Ascending aorta (tissue), 2 donors: ENCODE data around the gene JCHAIN. TPM values are rescaled to one million over a fixed set of nuclear protein-coding genes. Genes with fewer than 3 reads are reported as not detected.
"Not testable (repeated sequence)": the region's sequence is repeated elsewhere in the genome, so short reads cannot be mapped to it uniquely, and the experiment has no call there.

ENCODE experiments used
- DNase-seq, 2 donors: peaks; one replicate each; pipeline ENCODE4 v3.0.0-alpha.2; 2019; ENCODE audit warnings: low spot score in 2 of 2
- H3K27ac ChIP-seq, 2 donors: fragments of 200-600 bp; sonication (generic); one replicate each; pipeline ENCODE4 v1.5.1; 2016 to 2017; ENCODE audit warnings: mild to moderate bottlenecking in 1 of 2
- H3K27me3 ChIP-seq: fragments of 200-600 bp; sonication (generic); one replicate; pipeline ENCODE4 v1.5.1; 2017
- H3K36me3 ChIP-seq, 2 donors: fragments of 200-600 bp; sonication (generic); one replicate each; pipeline ENCODE4 v1.5.1; 2016
- H3K4me1 ChIP-seq, 2 donors: fragments of 200-600 bp; sonication (generic); one replicate each; pipeline ENCODE4 v1.5.1; 2016 to 2017; ENCODE audit warnings: mild to moderate bottlenecking in 1 of 2
- H3K4me3 ChIP-seq, 2 donors: fragments of 200-600 bp; sonication (generic); one replicate each; pipeline ENCODE4 v1.5.1; 2016 to 2017; ENCODE audit warnings: mild to moderate bottlenecking in 1 of 2
- H3K9me3 ChIP-seq, 2 donors: fragments of 200-600 bp; sonication (generic); one replicate each; pipeline ENCODE4 v1.5.1; 2016
- intact Hi-C: fragments of 100-400 bp; cut with DNase I; formaldehyde crosslinking; loops from one replicate; pipeline ENCODE4 v1.15.1; 2023
- total RNA-seq: library from RNA; depleted of rRNA; stranded (reverse); fragments of >200 nt; gene quantifications from one replicate; pipeline ENCODE4 v1.1.0, GENCODE V29; 2016
- TF ChIP-seq, protein P1 (sequence below), 3 experiments: fragments of 200-600 bp in 2 of 3; fragments of 450-650 bp in 1 of 3; sonication (generic) in 2 of 3; IDR thresholded peaks; one replicate each; pipeline ENCODE4 v1.5.1; 2016 to 2019; ENCODE audit warnings: antibody characterized with exemption in 3 of 3, mild to moderate bottlenecking in 1 of 3, moderate library complexity in 1 of 3

JCHAIN gene
- total RNA-seq, 1 donor from 2014 or later, result 4.0 TPM

DNA sequence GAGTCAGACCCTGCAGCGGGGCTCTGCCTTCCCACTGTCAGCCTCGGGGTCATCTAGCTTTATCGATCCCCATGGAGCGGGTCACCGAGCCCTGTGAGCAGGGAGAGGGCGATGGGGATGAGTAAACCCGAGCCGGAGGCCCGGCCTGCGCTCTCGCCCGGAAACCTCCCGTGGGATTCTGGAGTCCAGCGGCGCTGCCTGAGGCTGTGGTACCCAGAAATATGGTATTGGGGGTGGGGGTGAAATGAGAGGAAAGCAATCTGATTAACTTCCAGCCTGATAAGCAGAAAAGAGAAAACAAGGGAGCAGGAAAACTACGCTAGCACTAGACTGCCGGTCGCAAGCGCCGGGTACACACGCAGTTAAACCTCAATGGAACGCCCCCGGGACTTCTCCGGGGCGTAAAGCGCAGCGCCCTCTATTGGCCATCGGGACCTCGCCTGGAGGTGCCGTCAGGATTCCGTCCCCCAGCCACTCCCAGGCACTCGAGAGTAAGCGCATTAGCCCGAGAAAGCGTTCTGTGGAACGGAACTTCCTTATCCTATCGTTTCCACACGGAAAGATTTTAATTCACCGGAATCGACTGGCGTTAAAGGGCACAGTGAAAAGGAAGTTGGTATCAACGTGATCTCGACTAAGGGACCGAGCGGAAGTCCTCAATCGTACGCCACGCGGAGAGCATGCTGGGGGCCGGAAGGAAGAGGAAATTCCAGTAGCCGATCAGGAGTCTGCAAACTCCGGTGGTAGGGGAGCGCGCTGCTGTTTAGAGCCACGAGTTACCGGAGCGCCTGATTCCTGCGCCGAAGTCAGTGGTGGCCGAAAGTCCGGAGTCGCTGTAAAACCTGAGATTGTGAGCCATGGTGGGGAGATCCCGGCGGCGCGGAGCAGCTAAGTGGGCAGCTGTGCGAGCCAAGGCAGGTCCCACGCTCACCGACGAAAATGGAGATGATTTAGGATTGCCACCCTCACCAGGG lies 21.8 kb upstream of the JCHAIN start, which contains the start of gene UTP3:
Gene UTP3, plus strand, starts transcription at position 712 of the 974 bp plus-strand sequence. Its CDS starts 146 bp downstream, at position 858.
- peaks cover 0 to 6% of the 10 kb centered on the region in 2 donors for H3K36me3 ChIP-seq
- peak within 1 kb of the TSS; percentile 81 to 98 for H3K27ac ChIP-seq
- peak within 1 kb of the TSS; percentile 86 to 88 for H3K4me3 ChIP-seq
- peaks cover 0 to 23% of the 10 kb centered on the region in 2 donors for H3K4me1 ChIP-seq
- no peaks in the 10 kb centered on the region for H3K27me3 ChIP-seq
- TF ChIP-seq, protein P1, sequence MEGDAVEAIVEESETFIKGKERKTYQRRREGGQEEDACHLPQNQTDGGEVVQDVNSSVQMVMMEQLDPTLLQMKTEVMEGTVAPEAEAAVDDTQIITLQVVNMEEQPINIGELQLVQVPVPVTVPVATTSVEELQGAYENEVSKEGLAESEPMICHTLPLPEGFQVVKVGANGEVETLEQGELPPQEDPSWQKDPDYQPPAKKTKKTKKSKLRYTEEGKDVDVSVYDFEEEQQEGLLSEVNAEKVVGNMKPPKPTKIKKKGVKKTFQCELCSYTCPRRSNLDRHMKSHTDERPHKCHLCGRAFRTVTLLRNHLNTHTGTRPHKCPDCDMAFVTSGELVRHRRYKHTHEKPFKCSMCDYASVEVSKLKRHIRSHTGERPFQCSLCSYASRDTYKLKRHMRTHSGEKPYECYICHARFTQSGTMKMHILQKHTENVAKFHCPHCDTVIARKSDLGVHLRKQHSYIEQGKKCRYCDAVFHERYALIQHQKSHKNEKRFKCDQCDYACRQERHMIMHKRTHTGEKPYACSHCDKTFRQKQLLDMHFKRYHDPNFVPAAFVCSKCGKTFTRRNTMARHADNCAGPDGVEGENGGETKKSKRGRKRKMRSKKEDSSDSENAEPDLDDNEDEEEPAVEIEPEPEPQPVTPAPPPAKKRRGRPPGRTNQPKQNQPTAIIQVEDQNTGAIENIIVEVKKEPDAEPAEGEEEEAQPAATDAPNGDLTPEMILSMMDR (IDR thresholded peaks at IDR 0.05), result peak; percentile 86 to 92 (median 90)
- intact Hi-C loops, result loop anchor here (1.0 to 10.0 kb wide), 7 partner anchors 17 to 1759 kb away; partner anchors contain the start of genes DCK, GRSF1 and MOB1B
- DNase-seq, result peak; percentile 72 to 97
- H3K9me3 ChIP-seq, result no peaks in the 10 kb centered on the region

DNA sequence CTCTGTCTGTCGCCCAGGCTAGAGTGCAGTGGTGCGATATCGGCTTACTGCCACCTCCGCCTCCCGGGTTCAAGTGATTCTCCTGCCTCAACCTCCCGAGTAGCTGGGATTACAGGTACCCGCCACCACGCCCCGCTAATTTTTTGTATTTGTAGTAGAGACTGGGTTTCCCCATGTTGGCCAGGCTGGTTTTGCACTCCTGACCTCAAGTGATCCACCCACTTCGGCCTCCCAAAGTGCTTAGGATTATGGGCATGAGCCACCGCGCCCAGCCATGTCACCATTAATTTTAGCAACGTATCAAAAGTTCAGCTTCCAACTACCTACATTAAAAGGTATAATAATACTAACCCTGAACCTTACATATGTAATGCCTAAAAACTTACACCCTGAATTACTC lies 21.1 kb upstream of the JCHAIN start:
- intact Hi-C loops, result loop anchor here (5.0 to 10.0 kb wide), 2 partner anchors 217 to 1760 kb away; partner anchors contain the start of gene MOB1B
- H3K27ac ChIP-seq, result peak overlapping the region; percentile 81 to 98
- peak overlapping the region; percentile 86 to 88 for H3K4me3 ChIP-seq
- H3K9me3 ChIP-seq, result no peaks in the 10 kb centered on the region
- no peaks in the 10 kb centered on the region for H3K27me3 ChIP-seq
- DNase-seq, result peak in 1 of 2 donors; percentile 68
- H3K4me1 ChIP-seq, result peaks cover 0 to 23% of the 10 kb centered on the region in 2 donors
- peaks cover 0 to 6% of the 10 kb centered on the region in 2 donors for H3K36me3 ChIP-seq
- TF ChIP-seq, protein P1 (IDR thresholded peaks at IDR 0.05), result no peak

DNA sequence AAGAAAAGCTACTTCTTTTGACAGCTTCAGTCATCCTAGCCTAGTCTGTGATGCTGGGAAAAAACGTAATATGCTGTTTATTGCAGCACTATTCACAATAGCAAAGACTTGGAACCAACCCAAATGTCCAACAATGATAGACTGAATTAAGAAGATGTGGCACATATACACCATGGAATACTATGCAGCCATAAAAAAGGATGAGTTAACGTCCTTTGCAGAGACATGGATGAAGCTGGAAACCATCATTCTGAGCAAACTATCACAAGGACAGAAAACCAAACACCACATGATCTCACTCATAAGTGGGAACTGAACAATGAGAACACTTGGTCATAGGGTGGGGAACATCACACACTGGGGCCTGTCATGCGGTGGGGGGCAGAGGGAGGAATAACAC lies 15.8 kb upstream of the JCHAIN start:
- not testable (repeated sequence) for H3K4me3 ChIP-seq, H3K9me3 ChIP-seq, DNase-seq, H3K27ac ChIP-seq, H3K36me3 ChIP-seq, H3K27me3 ChIP-seq, H3K4me1 ChIP-seq
- intact Hi-C loops, result loop anchor here (10.0 kb wide), 1 partner anchor 223 kb away; the partner anchor contains the start of gene MOB1B

DNA sequence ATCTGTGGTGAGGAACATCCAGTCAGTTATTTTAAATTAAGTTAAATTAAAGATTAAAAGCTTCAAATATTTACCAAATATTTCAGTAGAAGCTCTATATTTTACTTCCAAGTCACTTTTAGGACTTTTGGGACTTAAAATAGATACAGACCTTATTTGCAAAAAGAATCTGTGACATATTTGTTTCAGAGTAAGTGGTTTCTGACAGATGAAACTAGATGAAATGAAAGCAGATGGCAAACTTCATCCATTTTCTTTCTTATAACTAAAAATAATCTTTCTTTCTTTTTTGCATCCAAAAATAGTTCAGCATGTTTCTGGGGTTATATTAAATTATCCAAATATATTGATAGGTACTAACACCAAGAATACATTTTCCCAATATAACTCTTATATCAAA lies 15.4 kb upstream of the JCHAIN start:
- no peak for DNase-seq
- intact Hi-C loops, result loop anchor here (10.0 kb wide), 1 partner anchor 223 kb away; the partner anchor contains the start of gene MOB1B
- no peaks in the 10 kb centered on the region for H3K4me1 ChIP-seq
- H3K4me3 ChIP-seq, result no peak overlapping the region
- no peaks in the 10 kb centered on the region for H3K9me3 ChIP-seq
- H3K27ac ChIP-seq, result no peak overlapping the region
- TF ChIP-seq, protein P1 (IDR thresholded peaks at IDR 0.05), result no peak
- no peaks in the 10 kb centered on the region for H3K27me3 ChIP-seq
- H3K36me3 ChIP-seq, result no peaks in the 10 kb centered on the region

DNA sequence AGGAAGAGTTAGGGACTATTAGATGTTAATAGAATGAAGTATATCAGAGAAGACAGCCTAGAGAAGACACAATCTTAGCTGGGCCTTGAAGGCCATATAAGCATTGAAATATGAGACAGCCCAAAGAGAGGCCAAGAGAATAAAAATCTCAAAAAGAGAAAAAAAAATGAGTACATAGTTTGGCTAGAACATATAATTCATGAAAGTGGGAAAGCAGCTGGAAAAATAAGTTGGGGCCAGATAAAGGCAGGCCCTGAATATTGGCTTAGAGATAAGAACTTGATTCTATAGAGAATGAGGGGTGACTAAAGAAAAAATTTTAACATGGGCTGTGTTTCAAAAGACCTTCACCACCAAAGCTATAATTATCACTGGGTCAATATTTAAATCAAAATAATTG lies 14.6 kb upstream of the JCHAIN start:
- Histone ChIP-seq H3K4me3 (no peak overlapping the region), H3K36me3 (no peaks in the 10 kb centered on the region), H3K4me1 (no peaks in the 10 kb centered on the region), H3K27me3 (no peaks in the 10 kb centered on the region), H3K9me3 (no peaks in the 10 kb centered on the region), H3K27ac (no peak overlapping the region)
- intact Hi-C loops, result loop anchor here (10.0 kb wide), 1 partner anchor 224 kb away; the partner anchor contains the start of gene MOB1B
- DNase-seq, result no peak
- TF ChIP-seq, protein P1 (IDR thresholded peaks at IDR 0.05), result no peak
